Stimulated activated CD8-positive, alpha-beta memory T cell treated with anti-CD3 and anti-CD28 coated beads, Interleukin-12 subunit alpha, Interleukin-12 subunit beta, amount 100 ng/mL, for 4 hours (primary cell): ENCODE measurements around the gene YEATS2.
A peak's percentile ranks its signal among the peaks of the same experiment; 100 is the strongest.
"Not testable (repeated sequence)": the region's sequence is repeated elsewhere in the genome, so short reads cannot be mapped to it uniquely, and the experiment has no call there.

Experiments
- DNase-seq: peaks from one replicate; pipeline ENCODE4 v3.0.0-alpha.2; 2020; ENCODE audit warnings: low read depth

The YEATS2 gene

GRCh38 chr3:183714622-183715021 is 17.0 kb downstream of the YEATS2 start:
- no peak for DNase-seq

GRCh38 chr3:183718012-183718411 is 20.4 kb downstream of the YEATS2 start:
- no peak for DNase-seq

GRCh38 chr3:183725387-183725786 is 27.8 kb downstream of the YEATS2 start:
- DNase-seq: no peak

GRCh38 chr3:183728204-183728603 is 30.6 kb downstream of the YEATS2 start:
- no peak for DNase-seq

GRCh38 chr3:183730361-183730760 is 32.8 kb downstream of the YEATS2 start:
- no peak for DNase-seq

GRCh38 chr3:183731611-183732010 is 34.0 kb downstream of the YEATS2 start:
- DNase-seq: no peak

GRCh38 chr3:183733553-183733952 is 36.0 kb downstream of the YEATS2 start:
- DNase-seq: no peak

- no peak for DNase-seq
Observed at GRCh38 chr3:183734750-183735494, 37.3 kb downstream of the YEATS2 start.

- no peak for DNase-seq
Observed at GRCh38 chr3:183737116-183737515, 39.5 kb downstream of the YEATS2 start.

GRCh38 chr3:183740154-183740553 is 42.6 kb downstream of the YEATS2 start:
- DNase-seq: not testable (repeated sequence)

- DNase-seq: no peak
Observed at GRCh38 chr3:183743231-183743630, 45.6 kb downstream of the YEATS2 start.

- DNase-seq: no peak
Observed at GRCh38 chr3:183745300-183746098, 47.9 kb downstream of the YEATS2 start.

- DNase-seq: no peak
Observed at GRCh38 chr3:183754052-183754451, 56.5 kb downstream of the YEATS2 start.

- DNase-seq: no peak
Observed at GRCh38 chr3:183762304-183762703, 64.7 kb downstream of the YEATS2 start.

- DNase-seq: no peak
Observed at GRCh38 chr3:183764847-183765731, 67.5 kb downstream of the YEATS2 start.

- DNase-seq: no peak
Observed at GRCh38 chr3:183766107-183766506, 68.5 kb downstream of the YEATS2 start.

GRCh38 chr3:183766745-183767606 is 69.4 kb downstream of the YEATS2 start:
- peak; percentile 25 for DNase-seq

GRCh38 chr3:183768114-183768513 is 70.5 kb downstream of the YEATS2 start:
- DNase-seq: no peak

- DNase-seq: no peak
Observed at GRCh38 chr3:183769453-183769852, 71.9 kb downstream of the YEATS2 start.

- DNase-seq: no peak
Observed at GRCh38 chr3:183774631-183775030, 77.0 kb downstream of the YEATS2 start.

- DNase-seq: no peak
Observed at GRCh38 chr3:183775781-183776180, 78.2 kb downstream of the YEATS2 start.
